ENCODE data around the gene SLC34A3.

Gene SLC34A3

GRCh38 chr9:137230705-137231371 is at the start of gene SLC34A3:
SLC34A3 (plus strand) TSS chr9:137230901; CDS start chr9:137231703, 802 bp downstream.
- no peaks in the 10 kb centered on the region for H3K79me2 ChIP-seq (ENCODE audit: insufficient read depth, low read depth)
- no peak within 1 kb of the TSS for H3K9ac ChIP-seq
- no peak within 1 kb of the TSS for H3K27ac ChIP-seq
- H3K4me1 ChIP-seq (ENCODE audit: low read depth, poor library complexity, severe bottlenecking), result no peaks in the 10 kb centered on the region
- no peaks in the 10 kb centered on the region for H4K20me1 ChIP-seq (ENCODE audit: insufficient read depth)
- no peak for TF ChIP-seq CTCF (conservative IDR thresholded peaks at IDR 0.05; ENCODE audit: low read depth, low read length)
- H3K36me3 ChIP-seq (ENCODE audit: insufficient read depth), result no peaks in the 10 kb centered on the region
- H3K4me3 ChIP-seq (IDR thresholded peaks at IDR 0.05; ENCODE audit: insufficient read depth, low read depth, low read length), result no peak within 1 kb of the TSS
- H3K4me2 ChIP-seq, result no peak within 1 kb of the TSS
- no peak within 1 kb of the TSS for H2AFZ ChIP-seq (ENCODE audit: low read depth)
- H3K27me3 ChIP-seq (ENCODE audit: insufficient read depth, low read depth), result peaks cover 60% of the 10 kb centered on the region

- peaks cover 5% of the 10 kb centered on the region; the same call in 1 of the 2 replicates for H3K79me2 ChIP-seq (ENCODE audit: insufficient read depth, low read depth)
- no peak overlapping the region for H3K4me2 ChIP-seq
- no peak overlapping the region for H3K4me3 ChIP-seq (IDR thresholded peaks at IDR 0.05; ENCODE audit: insufficient read depth, low read depth, low read length)
- no peak for TF ChIP-seq CTCF (conservative IDR thresholded peaks at IDR 0.05; ENCODE audit: low read depth, low read length)
- H3K36me3 ChIP-seq (ENCODE audit: insufficient read depth), result no peaks in the 10 kb centered on the region
- H3K27me3 ChIP-seq (ENCODE audit: insufficient read depth, low read depth), result no peaks in the 10 kb centered on the region
- no peak overlapping the region for H2AFZ ChIP-seq (ENCODE audit: low read depth)
- H3K27ac ChIP-seq, result no peak overlapping the region
- no peaks in the 10 kb centered on the region for H4K20me1 ChIP-seq (ENCODE audit: insufficient read depth)
- peaks cover 3% of the 10 kb centered on the region for H3K4me1 ChIP-seq (ENCODE audit: low read depth, poor library complexity, severe bottlenecking)
- H3K9ac ChIP-seq, result no peak overlapping the region
Measured at GRCh38 chr9:137181680-137182079, 49.0 kb upstream of the SLC34A3 start.

- Histone ChIP-seq H3K27me3 (ENCODE audit: insufficient read depth, low read depth) (no peaks in the 10 kb centered on the region), H3K4me2 (no peak overlapping the region), H3K9ac (no peak overlapping the region), H3K4me1 (ENCODE audit: low read depth, poor library complexity, severe bottlenecking) (peaks cover 12% of the 10 kb centered on the region), H3K79me2 (ENCODE audit: insufficient read depth, low read depth) (peaks cover 16% of the 10 kb centered on the region), H3K36me3 (ENCODE audit: insufficient read depth) (no peaks in the 10 kb centered on the region), H4K20me1 (ENCODE audit: insufficient read depth) (no peaks in the 10 kb centered on the region), H2AFZ (ENCODE audit: low read depth) (no peak overlapping the region), H3K4me3 (IDR thresholded peaks at IDR 0.05; ENCODE audit: insufficient read depth, low read depth, low read length) (no peak overlapping the region), H3K27ac (no peak overlapping the region)
- TF ChIP-seq CTCF (conservative IDR thresholded peaks at IDR 0.05; ENCODE audit: low read depth, low read length), result no peak
Measured at GRCh38 chr9:137182836-137183235, 47.9 kb upstream of the SLC34A3 start.

GRCh38 chr9:137183980-137184595 is 46.6 kb upstream of the SLC34A3 start:
- no peak for TF ChIP-seq CTCF (conservative IDR thresholded peaks at IDR 0.05; ENCODE audit: low read depth, low read length)
- Histone ChIP-seq H3K79me2 (ENCODE audit: insufficient read depth, low read depth) (peaks cover 20% of the 10 kb centered on the region), H3K27ac (no peak overlapping the region), H3K27me3 (ENCODE audit: insufficient read depth, low read depth) (no peaks in the 10 kb centered on the region), H3K4me2 (no peak overlapping the region), H3K4me3 (IDR thresholded peaks at IDR 0.05; ENCODE audit: insufficient read depth, low read depth, low read length) (no peak overlapping the region), H3K9ac (no peak overlapping the region), H4K20me1 (ENCODE audit: insufficient read depth) (no peaks in the 10 kb centered on the region), H3K4me1 (ENCODE audit: low read depth, poor library complexity, severe bottlenecking) (peaks cover 12% of the 10 kb centered on the region), H2AFZ (ENCODE audit: low read depth) (no peak overlapping the region), H3K36me3 (ENCODE audit: insufficient read depth) (no peaks in the 10 kb centered on the region)
